SK-N-MC (cell line): ENCODE results near the gene PLEKHA5.

Source experiments
- EZH2 ChIP-seq: fragments of 200-600 bp; sonication (generic); IDR thresholded peaks from one replicate; pipeline ENCODE4 v1.6.1; 2017; ENCODE audit warnings: antibody characterized with exemption
- POLR2AphosphoS5 ChIP-seq: IDR thresholded peaks from 2 replicates; pipeline ENCODE4 v1.6.1; 2012; ENCODE audit warnings: mild to moderate bottlenecking, low read depth, low read length, borderline replicate concordance

DNA sequence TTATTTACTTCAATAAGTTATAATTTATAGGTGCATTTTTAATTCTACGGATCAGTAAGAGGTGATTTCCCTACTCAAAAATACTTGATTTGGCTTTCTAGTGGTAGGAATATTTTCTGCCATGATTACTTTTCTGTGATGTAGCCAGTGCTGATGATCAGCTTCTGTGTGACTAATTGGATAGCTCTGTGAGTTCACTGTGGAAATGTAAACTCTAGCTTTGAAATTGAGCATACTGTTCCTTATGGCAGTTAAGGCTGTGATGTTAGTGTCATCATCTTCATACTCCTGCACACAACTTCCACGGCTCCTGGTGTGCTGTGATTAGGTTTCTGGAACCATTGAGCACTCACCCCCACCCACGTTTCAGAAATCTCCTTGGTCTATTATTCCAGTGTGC lies 48.2 kb downstream of the PLEKHA5 start:
- TF ChIP-seq POLR2AphosphoS5 (no peak), EZH2 (no peak)
